ENCODE measurements around the gene TTLL8. TPM values are rescaled to one million over a fixed set of nuclear protein-coding genes. Genes with fewer than 3 reads are reported as not detected.

TTLL8 gene
- total and polyA plus RNA-seq, 2 of the 8 experiments (the other 6 are each of a cell fraction or from before 2014, with no cell fraction given), result not detected

DNA sequence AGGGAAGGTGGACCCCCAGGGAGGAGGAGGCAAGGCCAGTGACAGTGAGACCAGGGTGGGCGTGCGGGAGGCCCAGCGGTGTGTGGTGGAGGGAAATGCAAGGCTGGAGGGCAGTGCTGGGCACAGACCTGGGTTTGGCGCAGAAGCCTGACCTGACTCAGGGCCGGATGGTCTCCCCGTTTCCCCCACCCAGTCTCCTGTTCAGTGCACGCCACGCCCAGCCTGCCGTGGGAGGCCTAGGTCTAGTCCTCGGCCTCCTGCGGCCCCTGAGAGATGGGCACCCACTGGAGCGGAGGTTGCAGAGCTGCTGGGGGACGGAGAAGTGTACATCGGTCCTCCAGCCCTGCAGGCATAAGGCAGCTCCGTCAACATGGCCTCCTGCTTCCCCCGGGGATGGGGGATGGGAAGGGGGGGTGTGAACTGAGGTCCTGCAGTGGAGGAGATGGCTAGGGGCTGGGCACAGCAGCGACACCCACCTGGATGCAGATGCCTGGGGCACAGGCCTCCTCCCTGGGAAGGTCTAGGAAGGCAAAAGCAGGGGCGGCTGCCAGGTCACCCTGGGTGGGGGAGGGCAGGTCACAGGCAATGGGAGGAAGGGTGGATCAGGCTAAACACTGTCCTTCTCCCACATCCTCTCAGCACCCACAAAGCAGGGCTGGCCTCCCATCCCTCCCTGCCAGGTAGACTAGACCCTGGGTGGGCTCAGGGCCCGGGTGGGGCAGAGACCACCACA lies 61.4 kb downstream of the TTLL8 start (continued):
- TF ChIP-seq CHD7 (IDR thresholded peaks at IDR 0.05; ENCODE audit: insufficient replicate concordance, low read length) (no peak), SP1 (IDR thresholded peaks at IDR 0.05; ENCODE audit: low read depth, low read length) (no peak), SP4 (IDR thresholded peaks at IDR 0.05; ENCODE audit: low read length) (no peak), SAP30 (IDR thresholded peaks at IDR 0.05; ENCODE audit: insufficient read depth, insufficient replicate concordance, low read length) (no peak), RFX5 (IDR thresholded peaks at IDR 0.05; ENCODE audit: borderline replicate concordance, low read depth, low read length) (no peak), BRCA1 (IDR thresholded peaks at IDR 0.05; ENCODE audit: low read depth, low read length) (no peak), BCL11A (IDR thresholded peaks at IDR 0.05; ENCODE audit: low read depth in 2 of 2, low read length in 2 of 2) (no peak), HDAC2 (IDR thresholded peaks at IDR 0.05; ENCODE audit: borderline replicate concordance in 1 of 2, low read depth in 2 of 2, low read length in 2 of 2) (no peak), JUND (IDR thresholded peaks at IDR 0.05; ENCODE audit: low read length) (no peak), TBP (IDR thresholded peaks at IDR 0.05; ENCODE audit: low read depth, low read length) (no peak), POLR2AphosphoS5 (IDR thresholded peaks at IDR 0.05; ENCODE audit: low read depth, low read length) (no peak)

All from H1 (cell line).